Measurements from ENCODE around the gene LNX2.

The LNX2 gene

DNA sequence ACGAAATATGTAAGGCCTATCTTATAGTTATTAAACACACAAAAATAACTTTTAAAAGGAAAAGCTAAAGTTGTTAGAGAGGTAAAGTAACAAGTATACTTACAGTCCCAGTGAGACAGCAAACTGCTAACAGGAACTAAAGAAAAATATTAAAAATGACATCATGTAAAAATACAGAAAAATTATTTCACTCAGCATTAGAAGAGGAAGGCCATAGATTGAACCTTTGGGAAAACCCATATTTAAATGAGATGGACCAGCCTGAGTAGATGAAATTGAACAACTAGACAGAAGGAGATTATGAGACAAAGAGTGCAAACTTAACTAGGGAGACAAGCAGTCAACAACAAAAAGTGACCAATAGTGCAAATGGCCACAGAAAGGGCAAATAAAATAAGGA is 49.4 kb downstream of the LNX2 start:
- DNase-seq (ENCODE audit: low spot score): no peak
- TF ChIP-seq, protein P1, sequence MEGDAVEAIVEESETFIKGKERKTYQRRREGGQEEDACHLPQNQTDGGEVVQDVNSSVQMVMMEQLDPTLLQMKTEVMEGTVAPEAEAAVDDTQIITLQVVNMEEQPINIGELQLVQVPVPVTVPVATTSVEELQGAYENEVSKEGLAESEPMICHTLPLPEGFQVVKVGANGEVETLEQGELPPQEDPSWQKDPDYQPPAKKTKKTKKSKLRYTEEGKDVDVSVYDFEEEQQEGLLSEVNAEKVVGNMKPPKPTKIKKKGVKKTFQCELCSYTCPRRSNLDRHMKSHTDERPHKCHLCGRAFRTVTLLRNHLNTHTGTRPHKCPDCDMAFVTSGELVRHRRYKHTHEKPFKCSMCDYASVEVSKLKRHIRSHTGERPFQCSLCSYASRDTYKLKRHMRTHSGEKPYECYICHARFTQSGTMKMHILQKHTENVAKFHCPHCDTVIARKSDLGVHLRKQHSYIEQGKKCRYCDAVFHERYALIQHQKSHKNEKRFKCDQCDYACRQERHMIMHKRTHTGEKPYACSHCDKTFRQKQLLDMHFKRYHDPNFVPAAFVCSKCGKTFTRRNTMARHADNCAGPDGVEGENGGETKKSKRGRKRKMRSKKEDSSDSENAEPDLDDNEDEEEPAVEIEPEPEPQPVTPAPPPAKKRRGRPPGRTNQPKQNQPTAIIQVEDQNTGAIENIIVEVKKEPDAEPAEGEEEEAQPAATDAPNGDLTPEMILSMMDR (IDR thresholded peaks at IDR 0.05): no peak
- Histone ChIP-seq H3K27ac (no peak overlapping the region), H3K4me3 (no peak overlapping the region)

- DNase-seq (ENCODE audit: low spot score): no peak
- H3K27ac ChIP-seq: no peak overlapping the region
- H3K4me3 ChIP-seq: no peak overlapping the region
- TF ChIP-seq, protein P1 (IDR thresholded peaks at IDR 0.05): no peak
Measured at GRCh38 chr13:27569405-27569804, 50.9 kb downstream of the LNX2 start.

DNA sequence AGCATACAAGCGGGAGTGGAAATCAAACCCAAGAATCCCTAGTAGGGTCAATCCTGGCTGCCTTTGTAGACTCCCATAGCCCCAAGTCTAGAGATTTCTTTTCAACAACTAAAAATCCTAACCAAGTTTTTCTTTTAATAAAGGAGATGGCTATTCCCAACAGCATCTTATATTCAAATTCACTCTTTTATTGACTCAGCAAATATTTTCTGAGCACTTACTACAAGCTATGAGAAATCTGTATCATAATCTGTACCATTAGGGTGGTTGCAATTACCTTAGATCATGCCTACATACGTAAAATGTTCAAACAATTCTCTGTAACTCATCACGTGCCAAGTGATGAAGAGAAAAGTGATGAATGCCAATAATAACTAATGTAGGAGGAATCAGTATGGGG is 54.5 kb downstream of the LNX2 start:
- no peak overlapping the region for H3K27ac ChIP-seq
- H3K4me3 ChIP-seq: no peak overlapping the region
- TF ChIP-seq, protein P1 (IDR thresholded peaks at IDR 0.05): no peak
- no peak for DNase-seq (ENCODE audit: low spot score)

DNA sequence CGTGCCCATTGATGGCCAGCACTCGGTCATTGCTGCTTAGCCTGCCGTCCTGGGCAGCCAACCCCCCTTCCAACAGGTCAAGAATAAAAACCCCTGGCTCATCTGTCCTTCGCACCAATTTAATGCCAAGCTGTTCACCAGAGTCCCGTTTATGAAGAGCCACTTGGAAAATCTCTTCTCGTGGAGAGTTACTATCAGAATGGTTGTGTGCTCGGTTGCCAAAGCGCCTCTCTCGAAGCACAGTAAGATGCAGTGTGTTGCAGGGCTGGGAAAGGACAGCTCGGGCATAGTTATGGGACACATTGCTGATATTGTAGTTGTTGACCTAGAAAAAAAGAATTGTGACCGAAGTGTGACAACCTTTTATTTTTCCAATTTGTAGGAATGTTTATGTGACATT is 57.9 kb downstream of the LNX2 start:
- no peak for DNase-seq (ENCODE audit: low spot score)
- H3K27ac ChIP-seq: no peak overlapping the region
- H3K4me3 ChIP-seq: no peak overlapping the region
- TF ChIP-seq, protein P1 (IDR thresholded peaks at IDR 0.05): no peak

DNA sequence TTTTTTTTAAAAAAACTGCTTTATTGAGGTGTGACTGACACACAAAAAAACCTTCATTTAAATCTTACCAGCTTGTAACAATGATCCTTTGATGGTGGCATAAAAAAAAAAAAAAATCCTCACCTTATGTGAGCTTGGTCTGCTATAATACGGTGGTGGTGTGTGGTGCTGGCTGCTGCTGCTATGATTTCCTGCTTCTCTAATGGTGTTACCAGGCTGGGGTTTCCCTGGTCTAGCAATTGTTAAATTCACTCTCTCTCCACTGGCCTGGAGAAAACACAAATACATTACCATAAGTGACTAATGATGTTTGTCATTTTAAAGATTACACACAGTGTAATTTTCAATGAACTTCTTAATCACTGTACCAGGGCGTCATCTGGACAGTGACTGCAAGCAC is 60.6 kb downstream of the LNX2 start:
- TF ChIP-seq, protein P1 (IDR thresholded peaks at IDR 0.05): no peak
- DNase-seq (ENCODE audit: low spot score): no peak
- no peak overlapping the region for H3K4me3 ChIP-seq
- no peak overlapping the region for H3K27ac ChIP-seq

DNA sequence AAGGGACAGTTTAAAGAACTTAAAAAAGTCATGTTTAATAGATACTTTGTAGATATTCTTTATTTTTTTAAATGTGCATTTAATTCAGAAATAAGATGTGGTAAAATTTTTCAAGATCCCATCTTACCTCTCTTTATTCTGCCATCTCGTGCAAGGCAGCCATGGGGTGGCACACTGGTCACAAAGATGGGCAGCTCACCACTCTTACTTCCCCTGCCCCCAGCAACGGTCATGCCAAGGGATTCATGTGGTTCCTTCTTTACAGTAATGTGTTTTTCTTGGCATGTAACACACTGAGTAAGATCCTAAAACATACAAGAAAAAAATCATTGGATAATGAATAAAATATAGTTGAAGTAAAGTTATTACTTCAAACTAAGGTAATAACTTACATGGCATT is 64.2 kb downstream of the LNX2 start:
- Histone ChIP-seq H3K27ac (no peak overlapping the region), H3K4me3 (no peak overlapping the region)
- TF ChIP-seq, protein P1 (IDR thresholded peaks at IDR 0.05): no peak
- DNase-seq (ENCODE audit: low spot score): no peak

- no peak overlapping the region for H3K4me3 ChIP-seq
- DNase-seq (ENCODE audit: low spot score): no peak
- TF ChIP-seq, protein P1 (IDR thresholded peaks at IDR 0.05): no peak
- H3K27ac ChIP-seq: no peak overlapping the region
Measured at GRCh38 chr13:27551562-27551961, 68.8 kb downstream of the LNX2 start.

Data from coronary artery (tissue), 2 donors.